K562 (cell line): Measurements from ENCODE around the gene CARD9. TPM values are rescaled to one million over a fixed set of nuclear protein-coding genes. Genes with fewer than 3 reads are reported as not detected.

Experiments
- AFF4 ChIP-seq: sonication (generic); formaldehyde crosslinking; IDR thresholded peaks from 2 replicates; pipeline ENCODE4 v1.8.0; 2023; ENCODE audit warnings: mild to moderate bottlenecking, missing genetic modification reagents
- ATF1 ChIP-seq, 2 experiments: fragments of 450-650 bp in 1 of 2; IDR thresholded peaks; 2 replicates each; pipeline ENCODE4 v1.6.1; 2016; ENCODE audit warnings: missing compliant biosample characterization in 1 of 2, missing genetic modification characterization in 1 of 2
- ATF2 ChIP-seq: sonication (generic); formaldehyde crosslinking; IDR thresholded peaks from 2 replicates; pipeline ENCODE4 v1.8.1; 2022; ENCODE audit warnings: missing genetic modification reagents
- CGGBP1 ChIP-seq: fragments of 250-450 bp; sonication (Bioruptor Pico); IDR thresholded peaks from 2 replicates; pipeline ENCODE4 v1.9.0; 2021; ENCODE audit warnings: mild to moderate bottlenecking
- ELK3 ChIP-seq: fragments of 450-650 bp; formaldehyde crosslinking; IDR thresholded peaks from 2 replicates; pipeline ENCODE4 v1.4.0; 2020; ENCODE audit warnings: mild to moderate bottlenecking
- EP300 ChIP-seq: IDR thresholded peaks from 2 replicates; pipeline ENCODE4 v1.6.1; 2012; ENCODE audit warnings: low read length, improper control_type of control experiment
- GTF2A2 ChIP-seq: IDR thresholded peaks from 2 replicates; pipeline ENCODE4 v1.6.1; 2016; ENCODE audit warnings: mild to moderate bottlenecking, missing genetic modification characterization, missing compliant biosample characterization
- NONO ChIP-seq, 2 experiments: fragments of 200-400 bp in 1 of 2; fragments of 450-650 bp in 1 of 2; formaldehyde crosslinking in 1 of 2; IDR thresholded peaks; 2 replicates each; pipeline ENCODE4 v1.6.1; 2017; ENCODE audit warnings: low read depth in 2 of 2, mild to moderate bottlenecking in 2 of 2, moderate library complexity in 2 of 2, low read length in 1 of 2
- OTX1 ChIP-seq: fragments of 450-650 bp; formaldehyde crosslinking; IDR thresholded peaks from 2 replicates; pipeline ENCODE4 v1.4.0; 2022; ENCODE audit warnings: mild to moderate bottlenecking
- POLR2A ChIP-seq: fragments of 450-650 bp; conservative IDR thresholded peaks from 2 replicates; pipeline ENCODE4 v1.6.1; 2016
- POLR3G ChIP-seq: IDR thresholded peaks from 2 replicates; pipeline ENCODE4 v1.6.1; 2011; ENCODE audit not compliant: insufficient read length, insufficient replicate concordance; ENCODE audit errors: extremely low read depth
- RBFOX2 ChIP-seq: fragments of 200-400 bp; formaldehyde crosslinking; IDR thresholded peaks from 2 replicates; pipeline ENCODE4 v1.6.1; 2017; ENCODE audit warnings: low read depth, mild to moderate bottlenecking, low read length, moderate library complexity
- RBM17 ChIP-seq: fragments of 200-400 bp; formaldehyde crosslinking; IDR thresholded peaks from 2 replicates; pipeline ENCODE4 v1.6.1; 2017; ENCODE audit warnings: low read depth, mild to moderate bottlenecking, low read length, borderline replicate concordance
- SMC3 ChIP-seq: conservative IDR thresholded peaks from 2 replicates; pipeline ENCODE4 v1.6.1; 2011; ENCODE audit warnings: low read depth, low read length, improper control_type of control experiment; ENCODE audit not compliant: insufficient read depth
- SNIP1 ChIP-seq: fragments of 450-650 bp; IDR thresholded peaks from 2 replicates; pipeline ENCODE4 v1.7.1; 2017; ENCODE audit warnings: low read depth, mild to moderate bottlenecking
- YY1 ChIP-seq, 3 experiments: IDR thresholded peaks; 2 replicates each; pipeline ENCODE4 v1.6.1; 2011; ENCODE audit warnings: low read length in 2 of 3, mild to moderate bottlenecking in 2 of 3, moderate library complexity in 2 of 3, borderline replicate concordance in 1 of 3, control low read depth in 1 of 3, low read depth in 1 of 3; ENCODE audit not compliant: insufficient read depth in 3 of 3, insufficient replicate concordance in 2 of 3, control insufficient read depth in 1 of 3, insufficient read length in 1 of 3; ENCODE audit errors: extremely low read depth in 1 of 3
- ZBTB34 ChIP-seq: fragments of 250-450 bp; sonication (Bioruptor Pico); IDR thresholded peaks from 2 replicates; pipeline ENCODE4 v1.8.0; 2021; ENCODE audit warnings: mild to moderate bottlenecking, moderate library complexity
- ZNF143 ChIP-seq: sonication (generic); formaldehyde crosslinking; IDR thresholded peaks from 2 replicates; pipeline ENCODE4 v1.9.0; 2022; ENCODE audit warnings: mild to moderate bottlenecking, missing genetic modification reagents
- polyA plus RNA-seq, 8 experiments: library from polyadenylated mRNA; depleted of rRNA in 4 of 8; stranded (reverse) in 5 of 8; unstranded in 3 of 8; fragments of >200 nt; fragmentation: Nextera tagmentation in 2 of 8; fragmentation: Illumina TruSeq in 1 of 8; extraction: Ambion mirVana in 2 of 8; extraction: Trizol in 1 of 8; gene quantifications; 2 replicates each; pipeline versions ENCODE4 v1.2.1 to v1.2.3, GENCODE V29; 2011 to 2014; ENCODE audit warnings: inconsistent platforms in 1 of 8, missing spikeins in 1 of 8
- total RNA-seq, 7 experiments: library from RNA; depleted of rRNA in 6 of 7; stranded (reverse); fragments of >200 nt in 6 of 7; fragmentation: Illumina TruSeq in 2 of 7; extraction: Trizol in 2 of 7; gene quantifications; 2 replicates each; pipeline versions ENCODE4 v1.2.1 to v1.2.3, GENCODE V29; 2011 to 2021; ENCODE audit warnings: low replicate concordance in 1 of 7

The CARD9 gene
- total and polyA plus RNA-seq, 9 of the 15 experiments (the other 6 are each of a cell fraction or from before 2014, with no cell fraction given), result 1.7 to 53.0 (median 9.7) TPM

- TF ChIP-seq AFF4 (no peak), ELK3 (CRISPR knock-in tag) (no peak), OTX1 (CRISPR knock-in tag) (no peak), ATF1 (CRISPR knock-in tag; IDR thresholded peaks at IDR 0.05) (no peak), ATF1 (tag; IDR thresholded peaks at IDR 0.05) (no peak), SMC3 (no peak), EP300 (no peak), RBFOX2 (peak; percentile 58), NONO (IDR thresholded peaks at IDR 0.05; ENCODE audit: low read depth in 2 of 2, low read length in 1 of 2) (no peak), POLR2A (0 out of 2 replicates have a peak, but pooled peaks have one; percentile 20), GTF2A2 (tag) (no peak), RBM17 (no peak), ATF2 (CRISPR knock-in tag) (no peak), CGGBP1 (CRISPR knock-in tag) (no peak), YY1 (IDR thresholded peaks at IDR 0.05; ENCODE audit: borderline replicate concordance in 1 of 3, control insufficient read depth in 1 of 3, extremely low read depth in 1 of 3, insufficient read depth in 3 of 3, insufficient read length in 1 of 3, insufficient replicate concordance in 2 of 3, low read depth in 1 of 3, low read length in 2 of 3) (no peak), SNIP1 (no peak), ZNF143 (no peak), POLR3G (no peak), ZBTB34 (CRISPR knock-in tag) (no peak)
These were observed 48.3 kb upstream of the CARD9 start (continued) for GRCh38 chr9:136421791-136422190.
